Measurements from ENCODE around the gene CDKN1C.

CDKN1C gene

DNA sequence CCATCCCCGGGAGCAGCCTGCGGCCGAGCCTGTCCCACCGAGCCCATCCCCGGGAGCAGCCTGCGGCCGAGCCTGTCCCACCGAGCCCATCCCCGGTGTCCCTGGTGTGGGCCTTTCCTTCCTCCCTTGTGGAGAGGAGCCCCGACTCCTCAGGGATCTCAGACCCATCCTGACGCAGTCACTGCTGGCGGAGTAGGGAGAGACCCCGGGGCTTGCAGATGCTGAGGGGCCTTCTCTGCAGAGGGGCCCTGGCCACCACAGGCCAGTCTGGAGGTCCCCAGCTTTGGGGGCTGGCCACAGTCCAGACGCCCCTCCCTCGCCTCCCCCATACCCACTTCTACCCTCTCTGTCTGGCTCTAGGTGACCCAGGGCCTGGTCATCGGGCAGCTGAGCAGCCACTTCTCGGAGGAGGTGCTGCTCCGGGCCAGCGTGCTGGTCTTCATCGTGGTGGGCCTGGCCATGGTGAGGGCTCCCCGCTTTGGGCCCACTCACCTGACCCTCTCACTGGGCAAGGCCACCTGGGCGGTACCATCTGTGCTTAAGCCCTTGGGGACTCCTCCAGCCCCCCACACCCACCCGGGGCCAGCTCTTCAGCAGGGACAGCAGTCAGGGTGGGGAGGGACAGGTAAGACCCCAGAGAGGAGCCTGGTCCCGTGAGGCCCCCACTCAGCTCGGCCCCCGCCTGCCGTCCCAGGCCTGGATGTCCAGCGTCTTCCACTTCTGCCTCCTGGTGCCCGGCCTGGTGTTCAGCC lies 36.3 kb upstream of the CDKN1C start:
- Histone ChIP-seq H3K27me3 (ENCODE audit: insufficient read depth, low read length) (no peaks in the 10 kb centered on the region), H2AFZ (ENCODE audit: low read length, unreplicated experiment) (no peak overlapping the region), H3K36me3 (ENCODE audit: insufficient read depth, low read length) (no peaks in the 10 kb centered on the region), H3K27ac (ENCODE audit: low read depth, low read length) (no peak overlapping the region), H3K4me1 (ENCODE audit: control insufficient read depth, insufficient read depth, low read length, unreplicated experiment) (peaks cover 2% of the 10 kb centered on the region), H3K4me3 (ENCODE audit: low read depth, low read length) (no peak overlapping the region), H3K79me2 (ENCODE audit: control insufficient read depth, insufficient read depth, low read length, unreplicated experiment) (peaks cover 8% of the 10 kb centered on the region)

DNA sequence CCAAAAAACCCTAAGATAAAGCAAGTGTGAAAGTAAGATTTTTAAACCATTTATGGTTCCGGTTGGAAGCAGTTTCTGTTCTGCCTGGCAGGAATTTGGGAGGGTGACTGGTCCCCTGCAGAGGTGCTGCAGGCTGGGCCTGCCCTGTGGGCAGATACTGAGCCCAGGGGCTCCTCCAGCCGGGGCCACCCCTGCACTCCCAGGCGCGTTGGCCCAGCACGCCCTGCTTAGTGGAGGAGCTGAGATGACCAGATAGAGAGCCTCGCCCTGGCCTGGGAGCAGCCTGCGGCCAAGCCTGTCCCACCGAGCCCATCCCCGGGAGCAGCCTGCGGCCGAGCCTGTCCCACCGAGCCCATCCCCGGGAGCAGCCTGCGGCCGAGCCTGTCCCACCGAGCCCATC lies 35.7 kb upstream of the CDKN1C start:
- Histone ChIP-seq H3K36me3 (ENCODE audit: insufficient read depth, low read length) (no peaks in the 10 kb centered on the region), H3K4me3 (ENCODE audit: low read depth, low read length) (no peak overlapping the region), H3K27me3 (ENCODE audit: insufficient read depth, low read length) (no peaks in the 10 kb centered on the region), H3K4me1 (ENCODE audit: control insufficient read depth, insufficient read depth, low read length, unreplicated experiment) (no peaks in the 10 kb centered on the region), H3K27ac (ENCODE audit: low read depth, low read length) (no peak overlapping the region), H3K79me2 (ENCODE audit: control insufficient read depth, insufficient read depth, low read length, unreplicated experiment) (peaks cover 1% of the 10 kb centered on the region), H2AFZ (ENCODE audit: low read length, unreplicated experiment) (no peak overlapping the region)

DNA sequence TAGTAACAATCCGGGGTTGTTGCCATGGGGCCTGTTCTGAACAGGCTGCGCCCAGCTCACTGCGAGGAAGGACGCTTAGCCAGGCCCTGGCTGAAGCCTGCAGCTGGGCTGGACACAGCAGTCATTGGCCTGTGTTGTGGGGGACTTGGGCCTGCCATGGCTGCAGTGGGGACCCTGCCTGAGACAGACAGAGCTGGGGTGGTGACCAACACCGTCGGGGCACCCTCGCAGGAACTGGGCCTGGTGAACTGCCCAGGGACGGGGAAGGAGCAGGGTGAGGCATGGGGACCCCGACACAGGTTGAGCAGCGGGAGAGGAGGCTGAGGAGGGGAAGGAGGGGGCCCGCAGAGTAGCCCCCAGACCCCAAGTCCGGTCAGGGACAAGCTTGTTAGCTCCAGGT lies 34.8 kb upstream of the CDKN1C start:
- H3K4me1 ChIP-seq (ENCODE audit: control insufficient read depth, insufficient read depth, low read length, unreplicated experiment) = no peaks in the 10 kb centered on the region
- no peak overlapping the region for H3K27ac ChIP-seq (ENCODE audit: low read depth, low read length)
- H3K36me3 ChIP-seq (ENCODE audit: insufficient read depth, low read length) = no peaks in the 10 kb centered on the region
- H3K27me3 ChIP-seq (ENCODE audit: insufficient read depth, low read length) = no peaks in the 10 kb centered on the region
- no peak overlapping the region for H2AFZ ChIP-seq (ENCODE audit: low read length, unreplicated experiment)
- no peak overlapping the region for H3K4me3 ChIP-seq (ENCODE audit: low read depth, low read length)
- H3K79me2 ChIP-seq (ENCODE audit: control insufficient read depth, insufficient read depth, low read length, unreplicated experiment) = no peaks in the 10 kb centered on the region

DNA sequence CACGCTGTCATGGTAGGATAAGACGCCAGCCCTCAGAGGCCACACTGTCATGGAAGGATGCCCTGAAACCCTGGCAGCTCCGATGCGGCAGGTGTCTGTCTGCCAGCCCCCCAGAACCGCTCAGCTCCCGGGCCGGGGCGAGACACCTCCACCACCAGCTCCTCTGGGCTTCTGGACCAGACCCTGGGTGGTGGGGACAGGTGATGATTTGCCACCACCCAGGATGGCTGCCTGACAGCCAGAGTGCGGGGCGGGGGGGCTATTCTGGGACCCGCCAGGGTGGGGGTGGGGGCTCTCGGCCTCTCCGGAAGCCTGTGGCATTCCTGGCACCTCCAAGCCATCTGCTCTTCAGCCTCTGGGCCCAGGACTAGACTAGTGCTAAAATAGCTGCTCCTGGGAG lies 34.3 kb upstream of the CDKN1C start:
- H3K4me1 ChIP-seq (ENCODE audit: control insufficient read depth, insufficient read depth, low read length, unreplicated experiment) = no peaks in the 10 kb centered on the region
- no peaks in the 10 kb centered on the region for H3K79me2 ChIP-seq (ENCODE audit: control insufficient read depth, insufficient read depth, low read length, unreplicated experiment)
- no peaks in the 10 kb centered on the region for H3K36me3 ChIP-seq (ENCODE audit: insufficient read depth, low read length)
- H3K4me3 ChIP-seq (ENCODE audit: low read depth, low read length) = no peak overlapping the region
- H3K27me3 ChIP-seq (ENCODE audit: insufficient read depth, low read length) = no peaks in the 10 kb centered on the region
- no peak overlapping the region for H2AFZ ChIP-seq (ENCODE audit: low read length, unreplicated experiment)
- no peak overlapping the region for H3K27ac ChIP-seq (ENCODE audit: low read depth, low read length)

DNA sequence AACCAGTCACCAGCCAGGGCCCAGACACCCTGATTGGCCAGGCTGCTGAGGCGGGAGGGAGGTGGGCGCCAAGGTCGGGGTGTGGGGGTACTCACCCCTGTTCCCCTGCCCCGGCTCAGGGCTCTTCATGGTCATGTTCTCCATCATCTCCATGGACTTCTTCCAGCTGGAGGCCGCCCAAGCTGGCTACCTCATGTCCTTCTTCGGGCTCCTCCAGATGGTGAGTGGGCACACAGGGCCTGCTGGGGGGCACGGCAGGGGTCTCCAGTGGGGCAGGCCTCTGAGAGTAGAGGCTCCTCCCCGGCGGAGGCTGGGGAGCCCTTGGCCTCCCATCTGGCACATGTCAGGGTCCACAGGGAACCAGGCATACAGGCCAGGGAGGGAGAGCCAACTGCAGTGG lies 33.6 kb upstream of the CDKN1C start:
- Histone ChIP-seq H3K4me3 (ENCODE audit: low read depth, low read length) (no peak overlapping the region), H3K79me2 (ENCODE audit: control insufficient read depth, insufficient read depth, low read length, unreplicated experiment) (no peaks in the 10 kb centered on the region), H3K4me1 (ENCODE audit: control insufficient read depth, insufficient read depth, low read length, unreplicated experiment) (no peaks in the 10 kb centered on the region), H2AFZ (ENCODE audit: low read length, unreplicated experiment) (no peak overlapping the region), H3K36me3 (ENCODE audit: insufficient read depth, low read length) (no peaks in the 10 kb centered on the region), H3K27me3 (ENCODE audit: insufficient read depth, low read length) (no peaks in the 10 kb centered on the region), H3K27ac (ENCODE audit: low read depth, low read length) (no peak overlapping the region)

DNA sequence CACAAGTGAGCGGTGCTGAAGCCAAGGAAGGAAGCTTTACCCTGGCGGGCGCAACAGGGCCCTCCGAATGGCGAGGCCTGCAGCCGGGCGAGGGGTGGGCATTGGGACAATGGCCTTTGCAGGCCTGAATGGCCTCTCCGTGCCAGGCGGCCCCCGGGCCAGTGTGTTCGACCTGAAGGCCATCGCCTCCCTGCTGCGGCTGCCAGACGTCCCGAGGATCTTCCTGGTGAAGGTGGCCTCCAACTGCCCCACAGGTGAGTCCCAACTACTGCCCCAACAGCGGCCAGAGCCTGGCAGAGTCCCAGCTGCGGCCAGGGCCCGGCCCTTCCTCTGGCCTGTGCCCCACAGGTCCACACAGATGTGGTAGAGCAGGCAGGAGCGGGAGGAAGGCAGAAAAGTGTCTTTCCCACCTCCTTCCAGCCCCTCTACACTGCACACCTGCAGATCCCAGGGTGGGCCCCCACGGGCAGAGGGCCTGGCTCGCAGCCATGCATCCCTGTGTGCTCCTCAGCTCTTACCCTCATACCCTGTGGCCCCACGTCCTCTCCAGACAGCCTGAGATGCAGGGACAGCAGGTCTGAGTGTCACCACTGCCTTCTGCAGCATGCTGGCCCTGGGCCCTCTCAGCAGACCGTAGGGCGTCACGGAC lies 32.4 kb upstream of the CDKN1C start:
- Histone ChIP-seq H3K4me1 (ENCODE audit: control insufficient read depth, insufficient read depth, low read length, unreplicated experiment) (peaks cover 8% of the 10 kb centered on the region), H3K4me3 (ENCODE audit: low read depth, low read length) (no peak overlapping the region), H3K27ac (ENCODE audit: low read depth, low read length) (no peak overlapping the region), H2AFZ (ENCODE audit: low read length, unreplicated experiment) (no peak overlapping the region), H3K36me3 (ENCODE audit: insufficient read depth, low read length) (no peaks in the 10 kb centered on the region), H3K27me3 (ENCODE audit: insufficient read depth, low read length) (no peaks in the 10 kb centered on the region), H3K79me2 (ENCODE audit: control insufficient read depth, insufficient read depth, low read length, unreplicated experiment) (no peaks in the 10 kb centered on the region)

DNA sequence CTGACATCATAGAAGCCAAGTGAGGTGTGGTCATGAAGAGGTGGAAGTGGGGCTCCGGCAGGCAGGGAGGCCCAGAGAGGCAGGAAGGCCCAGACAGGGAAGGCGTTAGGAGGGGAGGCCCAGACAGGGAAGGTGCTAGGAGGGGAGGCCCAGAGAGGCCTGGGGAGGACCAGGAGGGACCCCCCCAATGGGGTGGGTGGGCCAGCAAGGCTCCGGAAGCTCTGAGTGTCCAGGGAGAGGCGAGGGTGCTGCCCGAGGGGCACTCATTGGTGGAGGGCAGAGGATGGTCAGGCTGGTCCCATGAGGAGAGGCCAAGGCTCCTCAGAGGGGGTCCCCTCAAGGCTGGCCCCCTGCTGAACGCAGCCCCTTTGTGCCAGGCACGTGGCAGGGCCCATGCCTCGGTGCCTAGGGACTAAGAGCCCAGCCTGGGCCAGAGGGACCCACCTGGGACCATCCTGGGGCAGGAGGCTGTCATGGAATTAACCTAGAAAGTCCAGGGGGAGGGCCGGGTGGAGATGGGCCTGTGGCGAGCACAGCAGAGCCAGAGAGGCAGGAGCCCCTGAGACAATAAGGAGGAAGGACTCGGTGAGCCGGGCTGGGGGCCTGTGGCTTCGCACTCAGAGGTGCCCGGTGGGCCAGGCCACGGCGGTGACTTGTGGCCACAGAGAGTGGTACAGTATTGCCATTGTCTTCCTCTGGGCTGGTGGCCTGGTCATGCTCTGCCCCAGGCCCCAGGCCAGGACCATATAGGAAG lies 31.5 kb upstream of the CDKN1C start:
- Histone ChIP-seq H3K27me3 (ENCODE audit: insufficient read depth, low read length) (no peaks in the 10 kb centered on the region), H3K4me1 (ENCODE audit: control insufficient read depth, insufficient read depth, low read length, unreplicated experiment) (peaks cover 17% of the 10 kb centered on the region), H3K79me2 (ENCODE audit: control insufficient read depth, insufficient read depth, low read length, unreplicated experiment) (no peaks in the 10 kb centered on the region), H2AFZ (ENCODE audit: low read length, unreplicated experiment) (no peak overlapping the region), H3K4me3 (ENCODE audit: low read depth, low read length) (no peak overlapping the region), H3K36me3 (ENCODE audit: insufficient read depth, low read length) (no peaks in the 10 kb centered on the region), H3K27ac (ENCODE audit: low read depth, low read length) (no peak overlapping the region)

DNA sequence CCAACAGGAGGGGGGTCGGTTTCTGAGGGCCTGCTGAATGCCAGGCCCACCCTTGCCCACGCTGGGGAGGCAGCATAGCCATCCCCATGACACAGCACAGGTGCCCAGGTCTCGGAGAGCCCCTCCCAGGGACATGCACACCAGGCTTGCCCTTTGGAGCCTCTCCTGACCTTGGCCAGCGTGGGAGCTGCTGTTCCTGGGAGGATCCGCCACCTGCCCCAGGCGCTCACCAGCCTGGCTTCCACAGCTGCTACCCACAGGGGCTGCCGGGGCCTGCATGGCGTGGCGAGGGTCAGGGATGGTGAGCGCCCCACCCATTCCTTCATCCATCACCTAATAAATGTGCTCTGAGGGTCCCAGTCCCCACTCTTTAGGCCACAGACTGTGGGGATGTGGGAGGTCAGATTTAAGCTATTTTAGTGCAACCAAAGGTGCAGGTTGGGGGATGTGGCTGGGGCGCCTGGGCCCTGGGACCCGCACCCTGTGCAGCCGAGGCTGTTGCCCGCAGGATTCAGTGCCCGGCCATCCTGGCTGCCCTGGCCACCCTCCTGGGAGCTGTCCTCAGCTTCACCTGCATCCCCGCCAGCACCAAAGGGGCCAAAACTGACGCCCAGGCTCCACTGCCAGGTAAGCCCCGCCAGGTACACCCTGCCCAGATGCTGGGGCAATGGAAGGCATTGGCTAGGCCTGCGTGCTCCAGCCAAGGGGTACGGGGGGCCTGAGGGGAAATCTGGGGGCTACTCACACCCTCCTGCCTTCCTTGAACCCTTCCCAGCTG lies 30.7 kb upstream of the CDKN1C start:
- Histone ChIP-seq H3K4me3 (ENCODE audit: low read depth, low read length) (no peak overlapping the region), H2AFZ (ENCODE audit: low read length, unreplicated experiment) (no peak overlapping the region), H3K36me3 (ENCODE audit: insufficient read depth, low read length) (no peaks in the 10 kb centered on the region), H3K27me3 (ENCODE audit: insufficient read depth, low read length) (no peaks in the 10 kb centered on the region), H3K79me2 (ENCODE audit: control insufficient read depth, insufficient read depth, low read length, unreplicated experiment) (no peaks in the 10 kb centered on the region), H3K27ac (ENCODE audit: low read depth, low read length) (no peak overlapping the region), H3K4me1 (ENCODE audit: control insufficient read depth, insufficient read depth, low read length, unreplicated experiment) (peaks cover 20% of the 10 kb centered on the region)

DNA sequence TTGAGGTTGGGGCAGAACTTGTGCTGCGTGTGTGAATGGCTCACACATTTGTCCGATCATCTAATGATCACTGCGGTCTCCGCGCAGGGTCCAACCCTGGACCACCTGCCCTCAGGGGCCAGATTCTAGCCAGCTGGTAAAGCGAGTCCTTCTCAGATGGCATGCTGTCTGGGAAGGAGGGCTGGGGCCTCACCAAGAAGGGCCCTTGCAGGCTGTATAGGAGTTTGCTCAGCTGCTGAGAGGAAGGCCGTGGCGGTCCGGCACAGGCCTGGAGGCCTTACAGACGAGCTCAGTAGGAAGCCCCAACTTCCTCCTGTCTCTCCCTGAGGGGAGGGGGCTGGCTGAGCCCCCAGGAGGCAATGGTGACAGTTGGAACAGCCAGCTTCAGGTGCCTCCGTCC lies 29.9 kb upstream of the CDKN1C start:
- Histone ChIP-seq H2AFZ (ENCODE audit: low read length, unreplicated experiment) (no peak overlapping the region), H3K4me3 (ENCODE audit: low read depth, low read length) (no peak overlapping the region), H3K27ac (ENCODE audit: low read depth, low read length) (no peak overlapping the region), H3K36me3 (ENCODE audit: insufficient read depth, low read length) (no peaks in the 10 kb centered on the region), H3K79me2 (ENCODE audit: control insufficient read depth, insufficient read depth, low read length, unreplicated experiment) (no peaks in the 10 kb centered on the region), H3K4me1 (ENCODE audit: control insufficient read depth, insufficient read depth, low read length, unreplicated experiment) (peaks cover 20% of the 10 kb centered on the region), H3K27me3 (ENCODE audit: insufficient read depth, low read length) (no peaks in the 10 kb centered on the region)

DNA sequence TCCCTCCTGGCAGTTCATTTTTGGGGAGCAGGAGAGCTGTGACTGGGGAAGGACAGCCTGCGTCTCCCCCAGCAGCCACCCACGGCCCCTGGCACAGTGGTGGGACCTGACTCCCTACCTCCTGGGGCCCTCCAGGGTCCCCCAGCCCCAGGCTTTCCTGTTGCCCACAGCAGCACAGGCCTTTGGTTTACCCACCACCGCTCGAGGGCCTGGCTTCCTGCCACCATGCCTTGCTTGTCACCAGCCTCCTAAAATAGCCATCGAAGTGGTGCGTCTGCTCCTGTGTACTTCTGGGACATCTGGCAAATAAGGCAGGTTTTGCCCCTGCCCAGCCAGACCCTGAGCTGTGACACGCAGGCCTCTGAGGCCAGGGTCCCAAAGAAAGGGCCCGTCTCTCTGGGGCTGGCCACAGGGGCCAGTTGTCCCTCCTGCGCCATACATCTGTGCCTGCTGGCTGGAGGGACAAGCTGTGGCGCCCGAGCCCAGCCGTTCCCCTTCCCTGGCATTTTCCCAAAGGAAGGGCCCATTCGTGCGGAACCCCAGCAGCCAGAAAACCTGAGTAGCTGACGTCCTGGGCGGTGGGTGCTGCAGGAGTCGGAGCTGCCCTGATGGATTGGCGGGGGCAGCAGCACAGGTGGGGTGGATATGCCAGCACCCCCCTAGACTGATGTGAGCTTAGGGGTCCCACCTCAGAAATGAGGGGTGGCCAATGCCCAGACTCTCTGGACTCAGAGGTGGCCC lies 29.1 kb upstream of the CDKN1C start:
- no peaks in the 10 kb centered on the region for H3K79me2 ChIP-seq (ENCODE audit: control insufficient read depth, insufficient read depth, low read length, unreplicated experiment)
- no peak overlapping the region for H3K27ac ChIP-seq (ENCODE audit: low read depth, low read length)
- H3K27me3 ChIP-seq (ENCODE audit: insufficient read depth, low read length) = no peaks in the 10 kb centered on the region
- no peak overlapping the region for H3K4me3 ChIP-seq (ENCODE audit: low read depth, low read length)
- no peak overlapping the region for H2AFZ ChIP-seq (ENCODE audit: low read length, unreplicated experiment)
- peaks cover 20% of the 10 kb centered on the region for H3K4me1 ChIP-seq (ENCODE audit: control insufficient read depth, insufficient read depth, low read length, unreplicated experiment)
- H3K36me3 ChIP-seq (ENCODE audit: insufficient read depth, low read length) = no peaks in the 10 kb centered on the region
